H1 (cell line): ENCODE measurements around the gene CFAP58. TPM values are rescaled to one million over a fixed set of nuclear protein-coding genes. Genes with fewer than 3 reads are reported as not detected.

Experiments
- CTCF ChIA-PET: fragments of 300-600 bp; sonication (Branson Sonifier 250); formaldehyde crosslinking; loops from one replicate; lab custom pipeline; 2021; ENCODE audit not compliant: partially characterized antibody; lab: Charles Lee
- POLR2A ChIA-PET: fragments of 300-600 bp; sonication (Branson Sonifier 250); formaldehyde crosslinking; loops from one replicate; lab custom pipeline; 2021; ENCODE audit warnings: inconsistent platforms; ENCODE audit not compliant: partially characterized antibody; lab: Charles Lee
- DNase-seq, 2 experiments: peaks; one replicate each; pipeline versions ENCODE4 v3.0.0 to v3.0.0-alpha.2; 2010 to 2022; ENCODE audit warnings: low spot score in 2 of 2, low read depth in 1 of 2, mixed read lengths in 1 of 2
- FAIRE-seq: peaks from 2 replicates; lab custom pipeline; 2011; peaks lifted over from hg19 to GRCh38; lab: Jason Lieb, UNC
- H2AFZ ChIP-seq: 2 replicates; pipeline ENCODE4 v1.8.1; 2012; ENCODE audit warnings: low read length, inconsistent platforms
- H2AK5ac ChIP-seq: 2 replicates; pipeline ENCODE4 v1.6.1; 2013; ENCODE audit warnings: low read depth, low read length
- H2BK120ac ChIP-seq: replicated peaks from 2 replicates; pipeline ENCODE3; 2013; ENCODE audit warnings: low read depth, low read length, inconsistent platforms
- H2BK12ac ChIP-seq: 2 replicates; pipeline ENCODE4 v1.6.1; 2013; ENCODE audit warnings: low read depth, low read length
- H2BK15ac ChIP-seq: 2 replicates; pipeline ENCODE4 v1.6.1; 2013; ENCODE audit warnings: low read length
- H2BK20ac ChIP-seq: 2 replicates; pipeline ENCODE4 v1.6.1; 2013; ENCODE audit warnings: low read length
- H2BK5ac ChIP-seq: 2 replicates; pipeline ENCODE4 v1.6.1; 2013; ENCODE audit warnings: low read depth, low read length
- H3K14ac ChIP-seq: 2 replicates; pipeline ENCODE4 v1.6.1; 2013; ENCODE audit warnings: inconsistent platforms; ENCODE audit not compliant: insufficient read length
- H3K18ac ChIP-seq: 2 replicates; pipeline ENCODE4 v1.6.1; 2013; ENCODE audit warnings: low read length; ENCODE audit errors: extremely low read depth
- H3K23ac ChIP-seq: 2 replicates; pipeline ENCODE4 v1.6.1; 2013; ENCODE audit warnings: inconsistent platforms; ENCODE audit not compliant: insufficient read length
- H3K23me2 ChIP-seq: 2 replicates; pipeline ENCODE4 v1.6.1; 2013; ENCODE audit warnings: low read depth, low read length
- H3K27ac ChIP-seq: 2 replicates; pipeline ENCODE4 v1.6.1; 2011; ENCODE audit warnings: low read depth, low read length, inconsistent platforms
- H3K27me3 ChIP-seq, 4 experiments: replicated peaks in 1 of 4; 1 replicate in 1 of 4; 2 replicates in 3 of 4; pipeline versions ENCODE4 v1.6.1 to v1.8.1; 2011 to 2013; ENCODE audit warnings: low read length in 3 of 4, mild to moderate bottlenecking in 3 of 4, inconsistent platforms in 2 of 4, mixed read lengths in 2 of 4, moderate library complexity in 1 of 4; ENCODE audit not compliant: control insufficient read depth in 3 of 4, insufficient read depth in 3 of 4; ENCODE audit errors: extremely low read depth in 1 of 4
- H3K36me3 ChIP-seq, 4 experiments: 2 replicates each; pipeline versions ENCODE4 v1.6.1 to v1.8.1; 2011 to 2013; ENCODE audit warnings: mild to moderate bottlenecking in 4 of 4, low read length in 3 of 4, moderate library complexity in 2 of 4, control low read depth in 1 of 4, inconsistent platforms in 1 of 4; ENCODE audit not compliant: insufficient read depth in 4 of 4, control insufficient read depth in 2 of 4
- H3K4ac ChIP-seq: replicated peaks from 2 replicates; pipeline ENCODE3; 2013; ENCODE audit warnings: low read length, low read depth, mixed read lengths, inconsistent platforms; ENCODE audit not compliant: insufficient read length
- H3K4me1 ChIP-seq, 4 experiments: replicated peaks in 1 of 4; 1 replicate in 1 of 4; 2 replicates in 3 of 4; pipeline versions ENCODE4 v1.6.1 to v1.8.1; 2011 to 2013; ENCODE audit warnings: low read length in 3 of 4, inconsistent platforms in 2 of 4, mixed read lengths in 1 of 4; ENCODE audit not compliant: insufficient read depth in 4 of 4, control insufficient read depth in 3 of 4
- H3K4me2 ChIP-seq, 2 experiments: 2 replicates each; pipeline versions ENCODE4 v1.6.1 to v1.8.1; 2011 to 2013; ENCODE audit warnings: low read depth in 2 of 2, low read length in 2 of 2, control low read depth in 1 of 2, inconsistent platforms in 1 of 2, mild to moderate bottlenecking in 1 of 2; ENCODE audit not compliant: insufficient read depth in 1 of 2
- H3K4me3 ChIP-seq, 4 experiments: fragments of 200-600, 300-600 bp in 1 of 4; sonication (generic), shearing (Covaris generic), sonication (Bioruptor Twin) in 1 of 4; 2 replicates each; pipeline versions ENCODE4 v1.5.1 to v1.8.1; 2011 to 2016; ENCODE audit warnings: low read length in 4 of 4, low read depth in 3 of 4, control low read depth in 2 of 4, inconsistent platforms in 2 of 4, mild to moderate bottlenecking in 2 of 4, mixed read lengths in 1 of 4, moderate library complexity in 1 of 4; ENCODE audit not compliant: insufficient read depth in 2 of 4; ENCODE audit errors: extremely low read depth in 1 of 4
- H3K56ac ChIP-seq: replicated peaks from 2 replicates; pipeline ENCODE3; 2013; ENCODE audit warnings: low read depth, mild to moderate bottlenecking, mixed read lengths, low read length, inconsistent platforms; ENCODE audit not compliant: insufficient read length
- H3K79me1 ChIP-seq: 2 replicates; pipeline ENCODE4 v1.6.1; 2013; ENCODE audit warnings: low read depth, low read length, control low read depth
- H3K79me2 ChIP-seq, 2 experiments: 2 replicates each; pipeline versions ENCODE4 v1.6.1 to v1.8.1; 2012 to 2013; ENCODE audit warnings: low read length in 2 of 2, mild to moderate bottlenecking in 2 of 2, inconsistent platforms in 1 of 2; ENCODE audit not compliant: insufficient read depth in 2 of 2, control insufficient read depth in 1 of 2
- H3K9ac ChIP-seq, 4 experiments: replicated peaks in 1 of 4; 1 replicate in 1 of 4; 2 replicates in 3 of 4; pipeline versions ENCODE4 v1.6.1 to v1.8.1; 2011 to 2013; ENCODE audit warnings: low read depth in 3 of 4, low read length in 3 of 4, control low read depth in 2 of 4, mild to moderate bottlenecking in 2 of 4, moderate library complexity in 2 of 4, inconsistent platforms in 1 of 4; ENCODE audit errors: extremely low read depth in 1 of 4
- H3K9me3 ChIP-seq, 2 experiments: 2 replicates each; pipeline versions ENCODE4 v1.6.1 to v1.8.1; 2012 to 2013; ENCODE audit warnings: mild to moderate bottlenecking in 2 of 2, moderate library complexity in 2 of 2, control low read depth in 1 of 2, inconsistent platforms in 1 of 2, low read depth in 1 of 2, low read length in 1 of 2, mixed read lengths in 1 of 2; ENCODE audit not compliant: insufficient read depth in 2 of 2
- H4K20me1 ChIP-seq, 2 experiments: replicated peaks in 1 of 2; 2 replicates each; pipeline versions ENCODE3 to v1.8.1; 2011 to 2013; ENCODE audit warnings: inconsistent platforms in 2 of 2, low read length in 2 of 2, mild to moderate bottlenecking in 1 of 2; ENCODE audit not compliant: insufficient read depth in 2 of 2, control insufficient read depth in 1 of 2
- H4K5ac ChIP-seq: 2 replicates; pipeline ENCODE4 v1.6.1; 2013; ENCODE audit warnings: low read length, low read depth, mixed read lengths, inconsistent platforms; ENCODE audit not compliant: insufficient read length
- H4K8ac ChIP-seq: 2 replicates; pipeline ENCODE4 v1.8.0; 2013; ENCODE audit warnings: mild to moderate bottlenecking, moderate library complexity, low read length, inconsistent platforms; ENCODE audit not compliant: insufficient read depth; ENCODE audit errors: extremely low read depth
- H4K91ac ChIP-seq: replicated peaks from 2 replicates; pipeline ENCODE3; 2013; ENCODE audit warnings: low read length, mixed read lengths, inconsistent platforms; ENCODE audit not compliant: insufficient read length
- BRCA1 ChIP-seq: IDR thresholded peaks from 2 replicates; pipeline ENCODE4 v1.6.1; 2012; ENCODE audit warnings: low read depth, low read length, improper control_type of control experiment
- CHD2 ChIP-seq: IDR thresholded peaks from 2 replicates; pipeline ENCODE4 v1.6.1; 2012; ENCODE audit warnings: low read length, improper control_type of control experiment
- CREB1 ChIP-seq: IDR thresholded peaks from 2 replicates; pipeline ENCODE4 v1.6.1; 2012; ENCODE audit warnings: inconsistent platforms
- E2F6 ChIP-seq: IDR thresholded peaks from 2 replicates; pipeline ENCODE4 v1.6.1; 2012; ENCODE audit warnings: inconsistent platforms
- EP300 ChIP-seq, 2 experiments: IDR thresholded peaks; 1 replicate in 1 of 2; 2 replicates in 1 of 2; pipeline ENCODE4 v1.6.1; 2011 to 2012; ENCODE audit warnings: low read depth in 2 of 2, low read length in 2 of 2, mild to moderate bottlenecking in 2 of 2, borderline replicate concordance in 1 of 2, inconsistent platforms in 1 of 2, moderate library complexity in 1 of 2
- GTF2F1 ChIP-seq: IDR thresholded peaks from 2 replicates; pipeline ENCODE4 v1.6.1; 2012; ENCODE audit warnings: low read depth, low read length, improper control_type of control experiment, borderline replicate concordance
- JUN ChIP-seq: IDR thresholded peaks from 2 replicates; pipeline ENCODE4 v1.6.1; 2011; ENCODE audit warnings: low read depth, mild to moderate bottlenecking, improper control_type of control experiment, low read length
- MAX ChIP-seq: IDR thresholded peaks from 2 replicates; pipeline ENCODE4 v1.6.1; 2012; ENCODE audit warnings: inconsistent platforms
- POLR2AphosphoS5 ChIP-seq: IDR thresholded peaks from 2 replicates; pipeline ENCODE4 v1.6.1; 2011; ENCODE audit warnings: low read depth, low read length
- RFX5 ChIP-seq: IDR thresholded peaks from 2 replicates; pipeline ENCODE4 v1.6.1; 2011; ENCODE audit warnings: low read depth, low read length, improper control_type of control experiment, borderline replicate concordance
- SAP30 ChIP-seq: fragments of 300-600 bp; sonication (generic); IDR thresholded peaks from 2 replicates; pipeline ENCODE4 v1.7.1; 2012; ENCODE audit warnings: low read length, moderate library complexity, mild to moderate bottlenecking, inconsistent platforms; ENCODE audit not compliant: insufficient read depth, insufficient replicate concordance
- SIRT6 ChIP-seq: IDR thresholded peaks from one replicate; pipeline ENCODE4 v1.7.1; 2012; ENCODE audit warnings: low read length, inconsistent platforms
- SRF ChIP-seq: IDR thresholded peaks from 2 replicates; pipeline ENCODE4 v1.6.1; 2011; ENCODE audit warnings: mild to moderate bottlenecking, low read depth, low read length, moderate library complexity
- TAF1 ChIP-seq: IDR thresholded peaks from 2 replicates; pipeline ENCODE4 v1.6.1; 2011; ENCODE audit warnings: mild to moderate bottlenecking, low read depth, low read length
- TCF12 ChIP-seq: IDR thresholded peaks from 2 replicates; pipeline ENCODE4 v1.6.1; 2011; ENCODE audit warnings: low read depth, mild to moderate bottlenecking, low read length
- WGBS, 2 experiments: shearing (Covaris generic) in 1 of 2; methylation state at CpG; one replicate each; pipeline versions ENCODE4 v1.1.6 to v1.1.7; 2013 to 2015; ENCODE audit warnings: low lambda C conversion rate in 2 of 2, mixed read lengths in 2 of 2, inconsistent platforms in 1 of 2, low coverage in 1 of 2, missing lambda C conversion rate in 1 of 2; ENCODE audit not compliant: insufficient replicate concordance in 2 of 2, insufficient coverage in 1 of 2, insufficient read length in 1 of 2; ENCODE audit errors: extremely low coverage in 1 of 2, missing lambda C conversion rate in 1 of 2; 5-methylcytosine and 5-hydroxymethylcytosine counted together
- polyA plus RNA-seq, 7 experiments: library from polyadenylated mRNA; depleted of rRNA in 3 of 7; stranded (reverse) in 5 of 7; unstranded in 2 of 7; fragments of >200 nt in 5 of 7; fragments of 200-250 nt in 2 of 7; gene quantifications; 1 replicate in 5 of 7; 2 replicates in 1 of 7; 4 replicates in 1 of 7; pipeline versions ENCODE4 v1.2.1 to v1.2.3, GENCODE V29; 2011 to 2013; ENCODE audit warnings: missing spikeins in 2 of 7, mixed read lengths in 2 of 7
- total RNA-seq: library from RNA; stranded (reverse); fragmentation: NEBNext Ultra II Directional; extraction: Animal tissue kit (Norgen Biotek cat#: 25700); gene quantifications from 2 replicates; pipeline ENCODE4 v1.2.1, GENCODE V29; 2021

The CFAP58 gene
- total and polyA plus RNA-seq, 2 of the 8 experiments (the other 6 are each of a cell fraction or from before 2014, with no cell fraction given): 0.32 to 0.71 TPM

GRCh38 chr10:104445359-104445758 is 91.7 kb downstream of the CFAP58 start:
- Histone ChIP-seq H3K14ac (no peak overlapping the region), H3K4me2 (no peak overlapping the region), H3K36me3 (no peaks in the 10 kb centered on the region), H4K20me1 (no peaks in the 10 kb centered on the region), H3K27me3 (no peaks in the 10 kb centered on the region), H3K4me3 (no peak overlapping the region), H2BK120ac (no peak overlapping the region), H2AK5ac (no peak overlapping the region), H3K18ac (no peak overlapping the region), H4K91ac (no peak overlapping the region), H3K79me2 (no peaks in the 10 kb centered on the region), H3K27ac (no peak overlapping the region), H3K79me1 (no peaks in the 10 kb centered on the region), H4K8ac (no peak overlapping the region), H2AFZ (no peak overlapping the region), H3K23ac (no peak overlapping the region), H3K56ac (no peak overlapping the region), H3K23me2 (no peaks in the 10 kb centered on the region; the same call in 1 of the 2 replicates), H3K9ac (no peak overlapping the region), H3K9me3 (no peaks in the 10 kb centered on the region), H3K4ac (no peak overlapping the region), H2BK20ac (no peak overlapping the region), H2BK5ac (no peak overlapping the region), H2BK12ac (no peak overlapping the region), H2BK15ac (no peak overlapping the region), H4K5ac (no peak overlapping the region), H3K4me1 (peaks cover 0 to 5% (median 1%) of the 10 kb centered on the region in 4 experiments; a peak in 3 of 7 replicates)
- POLR2A ChIA-PET: no interaction called here
- CTCF ChIA-PET: interaction anchor here (1.3 kb wide), 1 partner anchor 39 kb away, joined by 4 read pairs; no protein-coding TSS in a partner anchor
- 92% methylated on average over 1 of the region's 1 CpG; no CpG with 5 or more reads in 1 of the 2 experiments for WGBS, 2 experiments
- no peak for FAIRE-seq
- DNase-seq: no peak
- TF ChIP-seq POLR2AphosphoS5: no peak
- TF ChIP-seq TAF1: no peak
- TF ChIP-seq JUN: no peak
- no peak for TF ChIP-seq EP300 (IDR thresholded peaks at IDR 0.05; ENCODE audit: borderline replicate concordance in 1 of 2, low read depth in 2 of 2, low read length in 2 of 2)
- TF ChIP-seq TCF12: no peak
- TF ChIP-seq E2F6: no peak
- no peak for TF ChIP-seq SIRT6
- no peak for TF ChIP-seq MAX
- TF ChIP-seq SRF: no peak
- TF ChIP-seq BRCA1: no peak
- no peak for TF ChIP-seq GTF2F1
- no peak for TF ChIP-seq CHD2
- TF ChIP-seq SAP30: no peak
- no peak for TF ChIP-seq RFX5
- no peak for TF ChIP-seq CREB1
